Right lobe of liver (tissue), 4 donors: ENCODE data around the gene RREB1.

Source experiments
- POLR2A ChIP-seq: fragments of 450-650 bp; IDR thresholded peaks from one replicate; pipeline ENCODE4 v1.6.1; 2017; ENCODE audit warnings: antibody characterized with exemption, mild to moderate bottlenecking
- TF ChIP-seq, protein P1 (sequence below), 4 donors: fragments of 200-600 bp in 3 of 4; fragments of 450-650 bp in 1 of 4; IDR thresholded peaks; one replicate each; pipeline versions ENCODE4 v1.5.1 to v1.8.0; 2016 to 2022; ENCODE audit warnings: antibody characterized with exemption in 4 of 4, mild to moderate bottlenecking in 2 of 4
- donor health status: DM: no; HTN: no; CAD: no.
- donor health status: DM: no; HTN: no; CAD: no.
- donor health status: DM: no; HTN: yes; CAD: no.

DNA sequence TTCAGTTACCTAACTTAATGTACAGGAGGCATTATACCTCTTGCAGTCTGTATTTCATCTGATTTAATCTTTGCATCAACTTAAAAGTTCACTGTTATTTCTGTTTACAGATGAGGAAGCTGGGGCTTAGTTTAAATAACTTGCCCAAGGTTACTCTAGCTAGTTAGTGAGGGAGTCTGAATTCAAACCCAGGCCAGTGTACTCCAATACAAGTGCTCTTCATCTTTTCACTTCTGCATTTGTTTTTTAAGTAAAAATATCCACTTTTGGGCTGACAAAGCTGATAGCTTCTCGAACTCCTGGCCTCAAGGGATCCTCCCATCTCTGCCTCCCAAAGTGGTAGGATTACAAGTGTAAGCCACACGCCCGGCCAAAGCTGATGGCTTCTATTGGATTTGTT, 23.6 kb downstream of the RREB1 start:
- TF ChIP-seq, protein P1, sequence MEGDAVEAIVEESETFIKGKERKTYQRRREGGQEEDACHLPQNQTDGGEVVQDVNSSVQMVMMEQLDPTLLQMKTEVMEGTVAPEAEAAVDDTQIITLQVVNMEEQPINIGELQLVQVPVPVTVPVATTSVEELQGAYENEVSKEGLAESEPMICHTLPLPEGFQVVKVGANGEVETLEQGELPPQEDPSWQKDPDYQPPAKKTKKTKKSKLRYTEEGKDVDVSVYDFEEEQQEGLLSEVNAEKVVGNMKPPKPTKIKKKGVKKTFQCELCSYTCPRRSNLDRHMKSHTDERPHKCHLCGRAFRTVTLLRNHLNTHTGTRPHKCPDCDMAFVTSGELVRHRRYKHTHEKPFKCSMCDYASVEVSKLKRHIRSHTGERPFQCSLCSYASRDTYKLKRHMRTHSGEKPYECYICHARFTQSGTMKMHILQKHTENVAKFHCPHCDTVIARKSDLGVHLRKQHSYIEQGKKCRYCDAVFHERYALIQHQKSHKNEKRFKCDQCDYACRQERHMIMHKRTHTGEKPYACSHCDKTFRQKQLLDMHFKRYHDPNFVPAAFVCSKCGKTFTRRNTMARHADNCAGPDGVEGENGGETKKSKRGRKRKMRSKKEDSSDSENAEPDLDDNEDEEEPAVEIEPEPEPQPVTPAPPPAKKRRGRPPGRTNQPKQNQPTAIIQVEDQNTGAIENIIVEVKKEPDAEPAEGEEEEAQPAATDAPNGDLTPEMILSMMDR (IDR thresholded peaks at IDR 0.05) = no peak
- TF ChIP-seq POLR2A = no peak
